GM19240 (cell line): Measurements from ENCODE around the gene RPN1.
A peak's percentile ranks its signal among the peaks of the same experiment; 100 is the strongest.

Experiments
- DNase-seq: peaks from one replicate; pipeline ENCODE4 v3.0.0; 2011; ENCODE audit warnings: low spot score; ENCODE audit not compliant: insufficient read length

The RPN1 gene

GRCh38 chr3:128584412-128585020, 66.1 kb downstream of the RPN1 start:
- no peak for DNase-seq

- DNase-seq = no peak
Measured at GRCh38 chr3:128581566-128581965, 69.1 kb downstream of the RPN1 start.

GRCh38 chr3:128579927-128580326, 70.7 kb downstream of the RPN1 start:
- DNase-seq = no peak

DNA sequence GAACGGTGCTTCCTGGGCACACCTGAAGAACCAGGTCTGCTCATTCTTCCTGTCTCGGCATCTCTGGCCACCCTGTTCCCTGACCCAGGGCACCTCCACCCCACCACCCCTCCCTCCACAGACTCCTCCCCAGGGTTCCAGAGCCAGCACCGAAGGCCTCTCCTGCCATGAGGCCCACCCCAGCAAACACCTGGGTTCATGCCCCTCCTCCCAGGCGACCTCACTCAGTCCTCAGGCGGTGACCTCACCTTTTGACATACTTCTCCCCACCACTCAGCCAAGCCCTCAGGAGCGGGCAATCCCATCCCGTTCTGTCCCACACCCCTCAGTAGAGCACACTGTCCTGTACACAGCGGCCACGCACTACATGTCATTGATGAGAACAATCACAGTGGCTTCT, 72.3 kb downstream of the RPN1 start:
- DNase-seq = no peak

DNA sequence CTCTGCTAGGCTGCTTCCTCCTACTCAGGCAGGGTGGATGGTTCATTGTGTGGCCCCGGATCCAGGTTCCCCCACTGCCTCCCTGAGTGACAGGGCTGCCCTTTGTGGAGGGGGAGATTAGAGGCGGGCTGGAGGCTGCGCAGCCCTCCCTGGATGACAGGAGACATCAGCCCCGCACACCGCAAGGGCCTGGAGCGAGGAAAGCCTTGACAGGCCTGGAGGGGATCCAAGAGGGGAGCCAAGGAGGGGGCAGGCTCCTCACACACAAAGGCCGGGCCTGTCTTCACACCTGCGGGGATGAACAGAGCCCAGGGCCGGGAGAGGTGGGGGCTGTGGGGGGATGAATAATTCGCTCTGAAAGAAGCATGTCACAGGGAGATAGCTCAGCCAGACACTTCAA, 72.9 kb downstream of the RPN1 start:
- DNase-seq = no peak

GRCh38 chr3:128576290-128576689, 74.3 kb downstream of the RPN1 start:
- no peak for DNase-seq

DNA sequence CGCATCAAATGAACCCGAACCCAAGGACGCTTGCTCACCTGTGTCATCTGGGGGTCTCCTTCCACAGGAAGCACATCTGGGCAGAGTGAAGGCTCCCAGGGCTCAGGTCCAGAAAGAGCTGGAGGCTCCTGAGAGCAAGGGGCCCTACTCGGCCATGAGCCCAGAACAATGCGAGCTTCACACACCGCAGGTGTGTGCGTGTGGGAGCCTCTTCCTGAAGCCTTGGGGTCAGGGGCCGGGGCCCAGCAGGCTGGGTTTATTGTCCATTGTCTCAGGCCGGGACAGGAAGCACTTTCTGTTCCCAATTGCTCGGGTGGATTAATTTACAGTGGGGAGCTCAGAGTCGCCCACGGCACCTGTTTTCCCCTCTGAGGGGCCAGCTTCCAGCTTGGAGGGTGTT, 74.8 kb downstream of the RPN1 start:
- no peak for DNase-seq

- DNase-seq = no peak
Measured at GRCh38 chr3:128573707-128574162, 76.9 kb downstream of the RPN1 start.

GRCh38 chr3:128573160-128573559, 77.5 kb downstream of the RPN1 start:
- DNase-seq = no peak

DNA sequence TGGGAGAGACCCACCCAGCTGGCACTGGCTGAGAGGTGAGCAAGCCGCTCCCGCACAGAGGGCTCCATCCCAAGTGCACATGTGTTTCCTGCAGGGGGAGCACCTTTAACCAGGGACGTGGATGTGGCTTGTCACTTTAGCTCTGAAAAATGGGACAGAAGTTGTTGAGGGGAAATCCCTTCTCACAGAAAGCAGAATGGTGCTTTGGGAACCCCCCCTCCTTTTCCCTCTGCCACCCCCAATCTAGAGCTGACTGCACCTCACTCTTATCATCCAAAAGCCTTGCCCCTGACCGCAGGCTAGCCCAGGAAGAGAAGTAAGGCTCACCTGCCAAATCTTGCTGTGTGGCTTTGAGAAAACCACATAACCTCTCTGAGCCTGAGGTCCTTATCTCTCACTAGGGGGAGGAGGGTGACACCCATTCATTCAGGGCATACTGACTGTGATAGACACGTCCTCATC, 77.9 kb downstream of the RPN1 start:
- peak; percentile 24 for DNase-seq

- DNase-seq = no peak
Measured at GRCh38 chr3:128572013-128572412, 78.6 kb downstream of the RPN1 start.
